HEK293 (cell line): ENCODE measurements around the gene FTO.
A peak's percentile ranks its signal among the peaks of the same experiment; 100 is the strongest.

Source experiments
- CTCF ChIA-PET: fragments of 350-600 bp; formaldehyde crosslinking; extraction: SDS; loops from one replicate; lab custom pipeline; 2021; ENCODE audit warnings: antibody characterized with exemption; lab: Yijun Ruan, JAX
- POLR2A ChIA-PET: fragments of 300-600 bp; formaldehyde crosslinking; extraction: SDS; loops from one replicate; lab custom pipeline; 2020; ENCODE audit warnings: antibody characterized with exemption, inconsistent platforms; lab: Yijun Ruan, JAX
- H3K27ac ChIP-seq: fragments of 200-500 bp; sonication (Bioruptor generic); 2 replicates; pipeline ENCODE4 v1.5.1; 2014; ENCODE audit warnings: low read depth, low read length, control low read depth, inconsistent platforms; ENCODE audit errors: extremely low read depth
- H3K36me3 ChIP-seq, 2 experiments: fragments of 200-500 bp in 1 of 2; sonication (Bioruptor generic) in 1 of 2; 1 replicate in 1 of 2; 2 replicates in 1 of 2; pipeline ENCODE4 v1.5.1; 2014 to 2017; ENCODE audit warnings: inconsistent platforms in 2 of 2, low read length in 2 of 2; ENCODE audit not compliant: control insufficient read depth in 2 of 2, insufficient read depth in 1 of 2
- H3K4me1 ChIP-seq: fragments of 200-500 bp; sonication (Bioruptor generic); 2 replicates; pipeline ENCODE4 v1.5.1; 2014; ENCODE audit warnings: mild to moderate bottlenecking, low read length, inconsistent platforms; ENCODE audit not compliant: control insufficient read depth, insufficient read depth
- H3K4me3 ChIP-seq: 2 replicates; pipeline ENCODE4 v1.5.1; 2011; ENCODE audit warnings: low read depth, mild to moderate bottlenecking, control low read depth, low read length, moderate library complexity
- H3K9me3 ChIP-seq: fragments of 200-500 bp; sonication (Bioruptor generic); 2 replicates; pipeline ENCODE4 v1.5.1; 2014; ENCODE audit warnings: low read depth, low read length, inconsistent platforms; ENCODE audit not compliant: control insufficient read depth, insufficient read depth
- GLI2 ChIP-seq: fragments of 450-650 bp; formaldehyde crosslinking; IDR thresholded peaks from 2 replicates; pipeline ENCODE4; 2017; ENCODE audit warnings: missing biosample characterization, missing genetic modification characterization, low read depth, borderline replicate concordance
- SALL2 ChIP-seq: fragments of 450-650 bp; formaldehyde crosslinking; IDR thresholded peaks from 2 replicates; pipeline ENCODE4 v1.5.0; 2017; ENCODE audit warnings: missing biosample characterization, mild to moderate bottlenecking, missing genetic modification characterization, borderline replicate concordance
- ZIC2 ChIP-seq: fragments of 450-650 bp; formaldehyde crosslinking; IDR thresholded peaks from 2 replicates; pipeline ENCODE4 v1.5.1; 2016; ENCODE audit warnings: missing biosample characterization, missing genetic modification characterization
- ZNF10 ChIP-seq: fragments of 450-650 bp; formaldehyde crosslinking; IDR thresholded peaks from 2 replicates; pipeline ENCODE4 v1.5.1; 2017; ENCODE audit warnings: missing biosample characterization, missing genetic modification characterization
- ZNF132 ChIP-seq: fragments of 450-650 bp; formaldehyde crosslinking; IDR thresholded peaks from 2 replicates; pipeline ENCODE4 v1.5.1; 2017; ENCODE audit warnings: missing biosample characterization, missing genetic modification characterization, borderline replicate concordance
- ZNF146 ChIP-seq: fragments of 450-650 bp; formaldehyde crosslinking; IDR thresholded peaks from 2 replicates; pipeline ENCODE4 v1.5.1; 2016; ENCODE audit warnings: missing biosample characterization, missing genetic modification characterization
- ZNF473 ChIP-seq: fragments of 450-650 bp; formaldehyde crosslinking; IDR thresholded peaks from 2 replicates; pipeline ENCODE4 v1.5.1; 2017; ENCODE audit warnings: missing biosample characterization, missing genetic modification characterization
- ZNF488 ChIP-seq: fragments of 450-650 bp; formaldehyde crosslinking; IDR thresholded peaks from 2 replicates; pipeline ENCODE4 v1.5.1; 2016; ENCODE audit warnings: missing biosample characterization, missing genetic modification characterization
- ZNF555 ChIP-seq: fragments of 450-650 bp; formaldehyde crosslinking; conservative IDR thresholded peaks from 2 replicates; pipeline ENCODE4 v1.5.1; 2017; ENCODE audit warnings: missing biosample characterization, mild to moderate bottlenecking, missing genetic modification characterization, inconsistent platforms
- ZNF664 ChIP-seq: fragments of 450-650 bp; formaldehyde crosslinking; IDR thresholded peaks from 2 replicates; pipeline ENCODE4 v1.5.1; 2016; ENCODE audit warnings: missing biosample characterization, missing genetic modification characterization
- ZNF843 ChIP-seq: fragments of 450-650 bp; formaldehyde crosslinking; IDR thresholded peaks from 2 replicates; pipeline ENCODE4 v1.5.1; 2016; ENCODE audit warnings: missing biosample characterization, missing genetic modification characterization
- ZXDB ChIP-seq: fragments of 450-650 bp; formaldehyde crosslinking; IDR thresholded peaks from 2 replicates; pipeline ENCODE4 v1.5.1; 2016; ENCODE audit warnings: missing biosample characterization, missing genetic modification characterization
- TF ChIP-seq, protein P1 (sequence below): fragments of 450-650 bp; IDR thresholded peaks from 2 replicates; pipeline ENCODE4 v1.5.1; 2018; ENCODE audit warnings: missing biosample characterization, mild to moderate bottlenecking, missing genetic modification characterization
- TF ChIP-seq, protein P2 (sequence below): fragments of 450-650 bp; formaldehyde crosslinking; conservative IDR thresholded peaks from 2 replicates; pipeline ENCODE4 v1.5.1; 2016; ENCODE audit warnings: low read depth, missing biosample characterization, missing genetic modification characterization
- TF ChIP-seq, protein P3 (sequence below): fragments of 450-650 bp; formaldehyde crosslinking; IDR thresholded peaks from 2 replicates; pipeline ENCODE4 v1.5.1; 2016; ENCODE audit warnings: missing biosample characterization, missing genetic modification characterization

Gene FTO

DNA sequence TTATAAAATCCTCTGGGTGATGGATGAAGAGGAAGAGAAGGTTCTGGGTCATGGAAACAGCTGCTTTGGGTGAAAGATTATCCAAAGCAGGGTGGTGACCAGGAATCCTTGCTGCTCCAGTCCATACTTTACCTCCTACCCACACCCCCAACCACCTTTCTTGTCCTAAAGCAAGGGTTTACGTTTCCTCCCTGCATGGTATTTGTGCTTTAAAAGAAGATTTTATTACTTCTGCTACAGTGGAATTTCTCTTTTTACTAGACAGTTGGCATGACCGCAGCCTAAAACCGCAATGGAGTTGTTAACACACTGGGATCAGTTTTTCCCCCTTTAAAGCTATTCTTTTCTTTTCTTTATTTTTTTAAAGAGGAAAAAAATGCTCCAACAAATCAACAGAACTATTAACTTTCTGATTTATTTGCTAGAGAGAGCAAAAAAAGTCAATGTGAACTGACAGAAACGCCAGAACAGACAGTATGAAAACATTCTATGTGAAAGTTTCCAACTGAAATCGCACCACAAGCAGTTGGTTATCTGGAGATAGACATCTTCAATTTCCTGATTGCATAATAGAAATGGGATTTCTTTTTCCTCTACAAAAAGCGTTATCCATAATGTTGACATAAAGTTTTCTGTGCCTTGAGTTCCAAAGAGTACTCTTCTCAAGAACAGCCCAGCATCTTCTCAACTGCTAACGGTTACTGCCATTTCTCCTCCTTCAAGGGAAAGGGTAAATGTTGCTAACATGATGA, 346.7 kb downstream of the FTO start (continued):
- TF ChIP-seq GLI2: no peak
- TF ChIP-seq, protein P1, sequence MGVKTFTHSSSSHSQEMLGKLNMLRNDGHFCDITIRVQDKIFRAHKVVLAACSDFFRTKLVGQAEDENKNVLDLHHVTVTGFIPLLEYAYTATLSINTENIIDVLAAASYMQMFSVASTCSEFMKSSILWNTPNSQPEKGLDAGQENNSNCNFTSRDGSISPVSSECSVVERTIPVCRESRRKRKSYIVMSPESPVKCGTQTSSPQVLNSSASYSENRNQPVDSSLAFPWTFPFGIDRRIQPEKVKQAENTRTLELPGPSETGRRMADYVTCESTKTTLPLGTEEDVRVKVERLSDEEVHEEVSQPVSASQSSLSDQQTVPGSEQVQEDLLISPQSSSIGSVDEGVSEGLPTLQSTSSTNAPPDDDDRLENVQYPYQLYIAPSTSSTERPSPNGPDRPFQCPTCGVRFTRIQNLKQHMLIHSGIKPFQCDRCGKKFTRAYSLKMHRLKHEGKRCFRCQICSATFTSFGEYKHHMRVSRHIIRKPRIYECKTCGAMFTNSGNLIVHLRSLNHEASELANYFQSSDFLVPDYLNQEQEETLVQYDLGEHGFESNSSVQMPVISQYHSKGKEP (tag by site-specific recombination): peak; percentile 89

- TF ChIP-seq, protein P2, sequence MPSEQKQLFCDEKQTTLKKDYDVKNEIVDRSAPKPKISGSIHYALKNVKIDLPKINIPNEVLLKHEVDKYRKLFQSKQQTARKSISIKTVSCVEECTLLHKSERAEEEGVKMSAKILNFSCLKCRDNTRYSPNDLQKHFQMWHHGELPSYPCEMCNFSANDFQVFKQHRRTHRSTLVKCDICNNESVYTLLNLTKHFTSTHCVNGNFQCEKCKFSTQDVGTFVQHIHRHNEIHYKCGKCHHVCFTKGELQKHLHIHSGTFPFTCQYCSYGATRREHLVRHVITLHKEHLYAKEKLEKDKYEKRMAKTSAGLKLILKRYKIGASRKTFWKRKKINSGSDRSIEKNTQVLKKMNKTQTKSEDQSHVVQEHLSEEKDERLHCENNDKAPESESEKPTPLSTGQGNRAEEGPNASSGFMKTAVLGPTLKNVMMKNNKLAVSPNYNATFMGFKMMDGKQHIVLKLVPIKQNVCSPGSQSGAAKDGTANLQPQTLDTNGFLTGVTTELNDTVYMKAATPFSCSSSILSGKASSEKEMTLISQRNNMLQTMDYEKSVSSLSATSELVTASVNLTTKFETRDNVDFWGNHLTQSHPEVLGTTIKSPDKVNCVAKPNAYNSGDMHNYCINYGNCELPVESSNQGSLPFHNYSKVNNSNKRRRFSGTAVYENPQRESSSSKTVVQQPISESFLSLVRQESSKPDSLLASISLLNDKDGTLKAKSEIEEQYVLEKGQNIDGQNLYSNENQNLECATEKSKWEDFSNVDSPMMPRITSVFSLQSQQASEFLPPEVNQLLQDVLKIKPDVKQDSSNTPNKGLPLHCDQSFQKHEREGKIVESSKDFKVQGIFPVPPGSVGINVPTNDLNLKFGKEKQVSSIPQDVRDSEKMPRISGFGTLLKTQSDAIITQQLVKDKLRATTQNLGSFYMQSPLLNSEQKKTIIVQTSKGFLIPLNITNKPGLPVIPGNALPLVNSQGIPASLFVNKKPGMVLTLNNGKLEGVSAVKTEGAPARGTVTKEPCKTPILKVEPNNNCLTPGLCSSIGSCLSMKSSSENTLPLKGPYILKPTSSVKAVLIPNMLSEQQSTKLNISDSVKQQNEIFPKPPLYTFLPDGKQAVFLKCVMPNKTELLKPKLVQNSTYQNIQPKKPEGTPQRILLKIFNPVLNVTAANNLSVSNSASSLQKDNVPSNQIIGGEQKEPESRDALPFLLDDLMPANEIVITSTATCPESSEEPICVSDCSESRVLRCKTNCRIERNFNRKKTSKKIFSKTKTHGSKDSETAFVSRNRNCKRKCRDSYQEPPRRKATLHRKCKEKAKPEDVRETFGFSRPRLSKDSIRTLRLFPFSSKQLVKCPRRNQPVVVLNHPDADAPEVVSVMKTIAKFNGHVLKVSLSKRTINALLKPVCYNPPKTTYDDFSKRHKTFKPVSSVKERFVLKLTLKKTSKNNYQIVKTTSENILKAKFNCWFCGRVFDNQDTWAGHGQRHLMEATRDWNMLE (tag by site-specific recombination): no peak
- TF ChIP-seq ZIC2 (no peak), ZNF132 (no peak), ZNF10 (tag by site-specific recombination) (no peak), SALL2 (tag by site-specific recombination) (no peak), ZNF146 (no peak), ZNF555 (tag by site-specific recombination) (no peak), ZNF664 (tag by site-specific recombination) (no peak), ZNF843 (tag by site-specific recombination) (no peak)
- TF ChIP-seq, protein P3, sequence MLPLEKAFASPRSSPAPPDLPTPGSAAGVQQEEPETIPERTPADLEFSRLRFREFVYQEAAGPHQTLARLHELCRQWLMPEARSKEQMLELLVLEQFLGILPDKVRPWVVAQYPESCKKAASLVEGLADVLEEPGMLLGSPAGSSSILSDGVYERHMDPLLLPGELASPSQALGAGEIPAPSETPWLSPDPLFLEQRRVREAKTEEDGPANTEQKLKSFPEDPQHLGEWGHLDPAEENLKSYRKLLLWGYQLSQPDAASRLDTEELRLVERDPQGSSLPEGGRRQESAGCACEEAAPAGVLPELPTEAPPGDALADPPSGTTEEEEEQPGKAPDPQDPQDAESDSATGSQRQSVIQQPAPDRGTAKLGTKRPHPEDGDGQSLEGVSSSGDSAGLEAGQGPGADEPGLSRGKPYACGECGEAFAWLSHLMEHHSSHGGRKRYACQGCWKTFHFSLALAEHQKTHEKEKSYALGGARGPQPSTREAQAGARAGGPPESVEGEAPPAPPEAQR (tag by site-specific recombination): no peak
- TF ChIP-seq, all 188 proteins: peak for 0
- ChIA-PET CTCF (interaction anchor here (0.7 kb wide), 1 partner anchor 126 kb away, joined by 4 read pairs; no protein-coding TSS in a partner anchor), POLR2A (interaction anchor here (0.6 kb wide), 1 partner anchor 237 kb away, joined by 4 read pairs; no protein-coding TSS in a partner anchor)
- Histone ChIP-seq H3K9me3 (no peaks in the 10 kb centered on the region), H3K4me1 (peaks cover 24% of the 10 kb centered on the region), H3K27ac (no peak overlapping the region), H3K4me3 (no peak overlapping the region), H3K36me3 (no peaks in the 10 kb centered on the region)
These were observed 347.9 kb downstream of the FTO start for GRCh38 chr16:54051821-54052220.

- no peaks in the 10 kb centered on the region for H3K9me3 ChIP-seq
- ChIA-PET CTCF (interaction anchor here (0.7 kb wide), 1 partner anchor 127 kb away, joined by 4 read pairs; no protein-coding TSS in a partner anchor), POLR2A (no interaction called here)
- no peak for TF ChIP-seq ZNF488
- TF ChIP-seq ZXDB: no peak
- TF ChIP-seq ZNF473 (tag by site-specific recombination): no peak
- no peak overlapping the region for H3K4me3 ChIP-seq
- peaks cover 24% of the 10 kb centered on the region for H3K4me1 ChIP-seq
- H3K27ac ChIP-seq: no peak overlapping the region
- no peaks in the 10 kb centered on the region for H3K36me3 ChIP-seq
These were observed 348.3 kb downstream of the FTO start for GRCh38 chr16:54052271-54052670.
